ENCODE data around the gene C16orf74. TPM values are rescaled to one million over a fixed set of nuclear protein-coding genes. Genes with fewer than 3 reads are reported as not detected.

C16orf74 gene
- total RNA-seq, 1 experiment from 2014 or later: 1.8 TPM

DNA sequence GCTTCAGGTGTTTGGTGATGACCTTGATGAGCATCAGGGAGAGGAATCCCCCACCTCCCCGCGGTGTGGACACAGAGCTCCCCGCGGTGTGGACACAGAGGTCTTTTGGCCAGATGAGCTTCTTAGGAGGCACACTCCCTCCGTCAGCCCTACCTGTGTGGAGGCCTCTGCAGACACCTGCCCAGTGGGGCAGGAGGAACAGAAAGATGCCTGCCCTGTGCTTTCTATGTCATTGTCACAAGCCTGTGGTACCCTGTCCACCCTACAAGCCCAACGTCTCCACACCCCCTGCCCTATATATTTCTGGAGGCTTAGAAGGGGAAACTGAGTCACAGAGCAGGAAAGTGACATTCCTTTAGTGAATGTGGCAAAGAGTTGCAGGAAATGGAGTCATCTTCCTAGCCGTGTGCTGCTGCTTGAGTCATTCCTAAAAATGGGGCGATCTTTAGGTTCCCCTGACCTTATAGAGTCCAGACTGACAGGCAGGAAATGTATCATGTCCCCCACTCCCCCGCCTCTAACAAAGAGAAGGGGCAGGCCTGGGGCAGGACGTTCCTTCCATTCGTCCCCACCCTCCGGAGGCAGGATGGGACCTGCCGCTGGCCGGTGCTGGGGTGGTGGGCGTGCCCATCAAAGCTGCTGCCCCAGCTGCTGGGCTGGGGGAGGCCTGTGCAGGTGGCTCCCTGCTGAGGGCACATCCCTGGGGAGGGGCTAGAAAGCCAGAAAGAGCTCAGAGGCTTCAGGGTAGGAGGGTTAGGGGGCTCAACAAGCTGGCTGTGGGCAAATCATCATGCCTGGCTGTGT, 1.0 kb upstream of the C16orf74 start:
- no peak for DNase-seq (ENCODE audit: extremely low read depth, low read depth)

DNA sequence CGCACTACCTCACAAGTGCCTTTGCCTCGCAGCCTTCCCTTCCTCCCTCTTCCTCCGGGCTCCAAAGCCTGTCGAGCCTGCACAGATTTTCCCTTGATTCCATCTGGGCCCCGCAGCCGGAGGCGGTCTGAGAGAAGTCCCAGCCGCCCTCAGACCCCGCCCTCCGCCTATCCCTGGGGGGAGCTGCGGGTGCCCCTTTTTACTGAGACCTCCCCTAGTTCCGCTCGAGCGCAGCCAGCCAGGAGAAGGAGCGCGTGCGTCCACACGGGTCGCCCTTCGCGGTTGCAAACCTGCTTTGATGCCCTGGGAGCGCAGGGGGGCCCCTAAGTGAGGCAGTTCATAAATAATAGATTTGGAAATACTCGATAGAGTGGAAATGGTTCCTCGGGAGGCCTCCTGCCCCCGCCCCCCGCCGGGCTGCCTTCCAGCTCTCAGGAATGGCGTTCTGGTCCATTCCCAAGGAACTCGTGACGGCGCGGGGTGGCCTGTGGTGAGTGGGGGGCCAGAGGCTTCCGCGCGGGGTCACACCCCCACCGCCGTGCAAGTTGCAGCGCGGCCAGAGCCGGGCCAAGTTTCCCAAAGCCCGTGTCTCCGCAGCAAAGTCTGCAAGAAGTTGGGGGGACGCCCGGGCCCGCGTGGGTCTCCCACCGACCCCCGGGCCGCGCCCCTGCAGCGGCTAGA, 610 bp downstream of the C16orf74 start:
- no peak for DNase-seq (ENCODE audit: extremely low read depth, low read depth)

DNA sequence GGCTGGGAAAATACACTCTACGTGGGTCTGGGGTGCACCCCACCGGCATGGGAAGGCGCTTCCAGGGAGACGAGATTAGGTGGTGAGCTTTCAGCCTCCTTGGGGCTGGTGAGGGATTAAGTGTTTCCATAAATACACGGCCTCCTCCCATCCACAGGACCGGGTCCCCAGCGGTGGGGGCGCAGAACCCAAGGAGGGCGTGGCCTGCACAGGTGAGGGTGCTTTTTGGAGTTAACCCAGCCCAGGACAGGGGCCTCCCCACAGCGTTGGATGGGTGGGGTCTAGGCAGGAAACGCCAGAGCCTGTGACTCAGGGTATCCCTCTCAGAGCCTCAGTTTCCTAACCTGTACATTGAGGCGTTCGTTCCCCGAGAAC, 1.1 kb downstream of the C16orf74 start:
- DNase-seq (ENCODE audit: extremely low read depth, low read depth): no peak

DNA sequence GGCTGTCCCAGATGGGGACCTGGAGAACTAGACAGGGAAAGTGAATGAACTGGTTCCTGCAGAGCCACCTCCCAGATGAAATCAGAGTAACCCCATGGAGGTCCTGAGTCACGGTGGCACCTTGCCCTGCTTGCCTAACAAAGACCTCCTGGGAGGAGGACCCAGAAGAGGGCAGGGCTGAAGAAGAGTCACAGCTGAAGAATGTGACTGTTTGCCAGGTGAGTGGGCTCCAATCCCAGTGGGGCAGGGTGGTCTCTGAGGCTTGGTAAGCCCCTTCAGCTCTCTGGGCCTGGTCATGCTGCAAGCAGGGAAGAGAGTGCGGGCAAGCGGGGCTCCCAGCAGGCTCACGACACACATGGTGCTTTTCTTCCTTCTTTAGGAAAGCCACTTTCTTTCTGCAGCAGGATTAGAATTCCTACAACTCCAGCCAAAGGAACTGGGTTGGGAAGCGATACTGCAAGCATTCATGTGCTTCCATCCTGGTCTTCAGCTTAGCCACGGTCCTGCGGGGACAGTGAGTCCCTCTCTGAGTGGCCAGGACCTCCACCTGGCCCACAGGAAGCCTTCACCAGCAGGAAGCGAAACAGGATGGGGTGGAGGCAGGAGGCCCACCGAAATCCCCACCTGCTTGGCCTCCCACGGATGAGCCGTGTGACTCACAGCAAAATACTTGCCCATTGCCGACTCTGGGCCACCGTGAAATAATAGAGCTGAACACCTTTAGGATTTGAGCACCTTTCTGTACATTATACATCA, 4.3 kb downstream of the C16orf74 start:
- DNase-seq (ENCODE audit: extremely low read depth, low read depth): no peak

DNA sequence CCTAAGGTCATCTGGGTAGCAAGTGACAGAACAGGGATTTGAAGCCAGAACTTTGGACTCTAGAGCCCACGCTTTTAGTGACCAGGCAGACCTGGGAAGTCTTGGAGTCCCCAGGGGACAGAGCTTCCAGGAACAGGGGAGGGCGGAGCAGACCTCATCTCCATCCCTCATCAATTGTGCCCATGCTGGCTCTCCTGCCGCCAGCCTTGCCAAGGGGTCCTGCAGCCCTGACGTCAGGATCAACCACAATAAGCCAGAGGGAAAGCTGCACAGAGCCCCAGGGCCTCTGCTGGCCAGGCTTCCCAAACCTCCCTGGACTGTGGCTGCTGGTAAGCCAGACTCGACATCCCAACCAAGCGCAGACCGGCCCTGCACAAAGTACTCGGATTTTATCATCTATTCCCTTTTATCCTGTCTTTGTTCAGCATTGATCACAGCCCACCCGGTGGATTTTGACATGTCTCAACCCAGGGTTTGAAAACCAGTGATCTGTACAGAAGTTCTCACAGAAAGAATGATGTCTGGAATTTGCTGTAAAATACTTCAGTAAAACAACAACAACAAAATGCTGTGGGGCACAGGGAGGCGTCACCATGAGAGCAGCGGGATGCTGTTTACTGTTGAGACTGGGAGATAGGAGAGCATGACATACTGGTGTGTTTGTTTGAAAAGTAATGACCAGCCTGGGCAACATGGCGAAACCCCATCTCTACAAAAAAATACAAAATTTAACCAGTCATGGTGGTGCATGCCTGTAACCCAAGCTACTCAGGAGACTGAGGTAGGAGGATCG, 11.8 kb downstream of the C16orf74 start:
- DNase-seq (ENCODE audit: extremely low read depth, low read depth): no peak

DNA sequence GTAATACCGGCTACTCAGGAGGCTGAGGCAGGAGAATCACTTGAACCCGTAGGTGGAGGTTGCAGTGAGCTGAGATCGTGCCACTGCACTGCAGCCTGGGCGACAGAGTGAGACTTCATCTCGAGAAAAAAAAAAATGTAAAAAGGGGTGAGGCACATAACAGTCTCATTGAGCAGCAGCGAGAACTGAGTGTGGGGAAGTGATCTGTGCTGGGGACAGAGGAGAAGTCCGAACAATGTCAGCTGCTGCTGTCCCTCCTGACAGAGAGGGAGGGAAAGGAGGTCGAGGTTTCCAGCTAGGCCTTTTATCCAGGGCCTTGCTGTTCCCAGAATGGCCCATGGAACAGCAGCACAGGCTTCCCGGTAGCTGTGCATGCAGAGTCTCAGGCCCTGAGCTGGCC, 14.0 kb downstream of the C16orf74 start:
- no peak for DNase-seq (ENCODE audit: extremely low read depth, low read depth)

DNA sequence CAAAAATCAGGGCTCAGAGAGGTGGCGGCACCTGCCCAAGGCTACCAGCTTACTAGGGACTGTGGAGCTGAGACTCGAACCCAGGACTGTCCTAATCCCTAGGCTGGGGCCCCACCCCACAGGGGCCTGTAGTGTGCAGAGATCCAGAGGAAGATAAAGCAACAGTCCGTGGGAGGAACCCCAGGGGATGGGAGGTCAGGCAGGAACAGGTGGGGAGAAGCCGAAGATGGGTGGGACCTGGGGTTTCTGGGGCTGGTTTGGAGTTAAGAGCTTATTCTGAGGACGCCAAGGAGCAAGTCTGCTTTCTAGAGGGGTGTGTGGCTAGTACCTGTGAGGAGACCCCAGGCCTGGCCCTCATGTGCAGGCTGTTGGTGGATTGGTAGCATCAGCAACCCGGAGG, 14.9 kb downstream of the C16orf74 start:
- no peak for DNase-seq (ENCODE audit: extremely low read depth, low read depth)

DNA sequence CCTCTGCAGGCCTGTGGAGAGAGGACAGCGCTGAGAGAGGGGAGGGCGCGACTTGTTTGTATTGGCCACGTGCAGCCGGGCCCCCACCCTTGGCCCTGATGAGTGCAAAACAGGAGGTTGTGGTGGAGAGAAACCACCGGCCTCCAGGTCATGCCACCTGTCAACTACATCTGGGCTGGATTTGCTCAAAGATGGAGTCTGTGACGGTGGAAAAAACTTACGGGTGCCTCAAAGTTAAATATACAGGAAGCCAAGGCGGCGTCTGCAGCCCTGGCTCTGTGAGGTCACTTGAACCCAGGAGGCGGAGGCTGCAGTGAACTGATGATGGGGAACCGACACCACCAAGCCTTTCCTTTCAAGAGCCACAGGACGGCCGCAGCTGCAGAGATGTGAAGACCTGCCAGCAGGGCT, 15.7 kb downstream of the C16orf74 start:
- no peak for DNase-seq (ENCODE audit: extremely low read depth, low read depth)

DNA sequence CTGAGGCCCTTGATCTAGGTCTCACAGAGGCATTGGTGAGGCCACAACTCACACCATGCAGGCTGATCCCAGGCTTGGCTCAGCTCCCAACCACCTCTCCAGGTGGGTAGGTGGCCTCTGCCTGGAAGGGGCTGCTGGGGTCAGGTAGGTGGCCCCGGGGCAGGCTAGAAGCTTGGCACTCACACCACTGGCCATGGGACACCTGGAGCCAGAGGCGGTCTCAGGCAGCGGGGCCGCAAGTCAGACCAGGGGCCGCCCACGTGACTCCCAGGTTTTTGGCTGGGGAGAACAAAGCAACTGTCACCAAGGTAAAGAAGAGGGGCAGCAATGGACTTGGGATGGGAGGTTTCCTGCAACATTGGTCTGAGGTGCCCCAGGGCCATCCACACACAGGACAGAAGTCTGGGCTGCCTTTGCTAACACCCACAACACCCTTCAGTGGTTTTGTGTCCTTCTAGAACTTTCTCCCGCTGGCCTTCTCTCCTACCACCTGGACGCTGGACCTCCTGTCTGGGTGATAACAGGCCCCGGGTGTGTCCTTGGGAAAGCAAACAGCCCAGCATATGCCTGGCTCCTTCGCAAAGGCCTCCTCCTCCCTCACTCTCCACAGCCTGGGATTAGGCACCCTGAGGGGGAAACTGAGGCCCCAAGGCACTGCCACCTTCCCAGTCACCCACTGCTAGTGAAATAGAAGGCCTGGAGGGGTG, 16.4 kb downstream of the C16orf74 start:
- no peak for DNase-seq (ENCODE audit: extremely low read depth, low read depth)

DNA sequence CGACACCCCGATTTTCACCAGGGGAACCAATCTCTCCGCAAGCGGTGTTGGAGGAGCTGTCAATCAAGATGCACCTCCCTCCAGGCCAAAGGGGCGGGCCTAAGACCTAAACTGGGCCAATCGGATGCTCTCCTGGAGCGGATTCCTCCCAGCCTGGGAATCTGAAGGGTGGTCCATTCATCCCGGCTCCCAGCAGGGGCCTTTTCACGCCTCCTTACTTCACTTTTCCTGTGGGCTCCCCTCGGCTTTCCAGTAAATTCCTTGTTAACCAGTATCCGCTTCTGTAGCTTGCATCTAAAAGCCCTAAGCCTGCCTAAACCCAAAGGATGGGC, 17.1 kb downstream of the C16orf74 start:
- DNase-seq (ENCODE audit: extremely low read depth, low read depth): no peak

DNA sequence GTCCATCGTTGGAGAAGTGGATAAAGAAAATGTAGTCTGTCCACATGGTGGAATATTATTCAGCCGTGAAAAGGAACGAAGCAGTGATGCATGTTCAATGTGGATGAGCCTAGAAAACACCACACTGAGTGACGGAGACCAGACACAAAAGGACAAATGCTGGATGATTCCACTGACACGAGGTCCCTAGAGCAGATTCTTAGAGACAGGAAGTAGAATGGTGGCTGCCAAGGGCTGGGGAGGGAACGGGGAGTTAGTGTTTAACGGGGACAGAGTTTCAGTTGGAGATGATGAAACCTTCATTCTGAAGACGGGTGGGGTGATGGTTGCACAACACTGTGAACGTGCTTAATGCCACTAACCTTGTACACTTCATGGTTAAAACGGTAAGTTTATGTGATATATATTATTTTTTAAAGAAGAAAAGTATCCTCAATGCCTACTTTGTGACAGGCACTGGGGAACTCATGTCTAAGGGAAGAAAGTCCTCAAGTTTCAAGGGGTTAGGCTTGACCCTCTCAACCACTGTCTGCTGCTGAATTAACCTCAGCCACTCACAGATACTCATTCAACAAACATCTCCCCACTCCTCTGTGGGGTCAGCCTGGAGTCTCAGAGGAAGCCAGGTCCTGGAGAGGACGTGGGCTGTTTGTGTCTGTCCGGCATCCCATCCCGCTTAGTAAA, 17.6 kb downstream of the C16orf74 start:
- no peak for DNase-seq (ENCODE audit: extremely low read depth, low read depth)

DNA sequence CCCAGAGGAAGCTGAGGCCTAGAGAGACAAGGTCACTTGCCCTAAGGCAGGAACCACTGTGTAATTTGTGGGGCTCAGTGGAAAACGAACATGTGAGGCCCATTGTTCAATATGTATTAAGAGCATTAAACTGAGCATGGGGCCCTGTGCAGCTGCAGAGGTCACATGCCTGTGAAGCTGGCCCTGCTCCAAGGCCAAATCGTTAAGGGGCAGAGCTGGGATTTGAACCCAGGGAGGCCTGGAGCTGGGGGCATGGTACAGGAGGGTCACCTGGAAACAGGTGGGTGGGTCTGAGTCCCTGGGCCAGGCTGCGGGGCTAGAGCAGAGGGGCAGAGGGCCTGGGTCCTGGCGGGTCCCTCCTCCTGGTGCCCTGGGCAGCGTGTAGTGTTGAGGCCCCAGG, 19.7 kb downstream of the C16orf74 start:
- no peak for DNase-seq (ENCODE audit: extremely low read depth, low read depth)

DNA sequence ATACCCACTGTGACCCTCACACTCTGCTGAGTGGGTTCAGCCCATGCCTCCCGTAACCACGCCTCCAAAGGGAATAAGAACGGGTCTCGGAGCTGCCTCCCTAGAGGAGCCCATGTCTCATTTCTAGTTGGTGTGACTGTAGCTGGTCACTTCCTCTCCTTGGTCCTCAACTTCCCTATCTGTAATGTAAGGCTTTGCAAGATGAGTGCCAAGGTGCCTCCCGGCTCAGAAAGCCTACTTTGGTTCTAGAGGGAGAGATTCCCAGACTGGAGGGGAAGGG, 20.8 kb downstream of the C16orf74 start:
- no peak for DNase-seq (ENCODE audit: extremely low read depth, low read depth)

DNA sequence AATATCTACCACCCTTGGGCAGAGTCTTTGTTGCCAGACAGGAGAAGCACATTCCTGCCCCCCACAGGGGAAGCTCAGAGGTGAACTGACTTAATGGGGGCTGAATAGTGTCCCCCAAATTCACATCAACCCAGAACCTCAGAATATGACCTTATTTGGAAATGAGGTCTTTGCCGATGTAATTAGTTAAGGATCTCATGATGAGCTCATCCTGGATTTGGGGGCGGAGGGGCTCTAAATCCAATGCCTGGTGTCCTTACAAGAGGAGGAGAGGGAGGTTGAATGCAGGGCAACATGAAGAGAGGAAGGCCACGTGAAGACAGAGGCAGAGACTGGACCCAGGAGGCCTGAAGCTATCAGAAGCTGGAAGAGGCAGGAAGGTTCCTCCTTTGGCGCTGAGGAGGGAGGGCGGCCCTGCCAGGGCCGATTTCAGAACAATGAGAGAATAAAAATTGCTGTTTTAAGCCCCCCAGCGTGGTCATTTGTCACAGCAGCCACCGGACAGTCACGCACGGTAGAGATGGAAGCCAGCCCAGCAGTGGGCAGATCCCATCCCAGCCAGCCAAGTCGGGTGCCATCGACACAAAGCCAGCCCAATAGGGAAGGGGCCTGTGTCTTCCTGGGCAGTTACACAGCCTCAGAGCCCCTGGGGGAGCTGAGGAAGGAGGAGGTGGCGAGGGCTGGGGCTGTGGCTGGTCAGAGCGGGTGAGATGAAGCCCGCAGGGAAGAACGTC, 21.3 kb downstream of the C16orf74 start:
- DNase-seq (ENCODE audit: extremely low read depth, low read depth): no peak

DNA sequence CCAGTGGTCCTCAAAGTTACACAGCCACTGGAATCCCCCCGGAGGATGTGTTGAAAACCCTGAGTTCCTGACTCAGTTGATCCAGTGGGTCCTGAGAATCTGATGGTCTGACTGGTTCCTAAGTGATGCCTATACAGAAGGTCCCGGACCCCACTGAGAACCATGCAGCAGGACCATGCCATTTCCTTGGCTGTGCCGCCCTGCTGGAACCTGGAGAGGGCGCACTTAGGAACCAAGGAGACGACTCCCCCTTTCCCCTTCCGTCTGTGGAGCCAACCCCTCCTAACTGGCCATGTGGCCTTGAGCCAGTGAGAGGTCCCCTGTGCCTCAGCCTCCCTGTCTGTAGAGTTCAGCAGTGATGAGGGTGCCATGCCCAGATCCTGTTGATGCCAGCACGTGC, 22.0 kb downstream of the C16orf74 start:
- no peak for DNase-seq (ENCODE audit: extremely low read depth, low read depth)

DNA sequence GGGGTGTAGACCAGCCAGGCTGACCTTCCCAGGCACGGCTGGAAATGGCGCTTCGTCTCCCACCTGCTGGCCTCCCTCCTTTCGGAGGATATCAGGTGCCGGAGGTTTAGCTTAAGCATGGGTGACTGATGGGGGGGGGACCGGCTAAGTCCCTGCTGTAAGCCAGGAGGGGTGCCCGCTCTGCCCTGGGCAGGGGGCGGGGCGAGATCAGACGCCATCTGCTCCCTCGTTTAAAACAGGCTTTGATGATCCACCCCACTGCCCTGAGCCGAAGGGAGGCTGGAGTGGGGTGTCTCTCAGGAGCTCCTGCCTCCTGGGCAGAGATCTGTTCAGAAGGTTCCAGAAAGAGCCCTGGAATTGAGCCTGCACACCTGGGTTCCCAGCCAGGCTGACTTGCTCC, 26.0 kb downstream of the C16orf74 start:
- no peak for DNase-seq (ENCODE audit: extremely low read depth, low read depth)

DNA sequence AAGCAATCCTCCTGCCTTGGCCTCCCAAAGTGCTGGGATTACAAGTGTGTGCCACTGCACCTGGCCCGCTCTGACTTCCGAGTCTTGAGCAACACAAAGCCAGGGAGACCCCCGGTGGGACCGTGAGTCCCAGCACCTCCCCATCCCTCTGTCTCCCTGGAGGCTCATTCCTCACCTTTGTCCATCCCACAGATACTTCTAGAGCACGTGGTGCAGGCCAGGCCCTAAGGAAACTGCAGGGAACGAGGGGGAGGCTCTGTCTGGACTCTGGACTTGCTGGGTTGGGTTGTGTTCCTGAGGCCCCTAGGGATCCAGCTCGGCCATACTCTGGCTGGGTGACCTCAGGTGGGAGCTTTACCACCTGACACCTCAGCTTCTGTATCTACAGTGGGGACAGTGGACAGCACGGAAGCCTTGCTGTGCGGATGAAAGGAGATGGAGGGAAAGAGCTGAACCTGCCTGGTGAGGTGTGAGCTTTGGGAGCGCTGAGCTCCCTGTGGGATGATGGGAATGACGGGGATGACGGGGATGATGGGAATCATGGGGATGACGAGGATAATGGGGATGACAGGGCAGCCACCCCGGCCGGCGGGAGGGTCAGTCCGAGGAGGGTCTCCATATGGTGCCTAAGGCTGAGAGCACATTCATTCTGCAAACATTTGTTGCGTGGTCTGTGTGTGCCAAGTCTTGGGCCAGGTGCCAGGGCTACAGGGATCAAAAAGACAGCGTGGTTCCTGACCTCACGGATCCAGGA, 26.6 kb downstream of the C16orf74 start:
- no peak for DNase-seq (ENCODE audit: extremely low read depth, low read depth)

DNA sequence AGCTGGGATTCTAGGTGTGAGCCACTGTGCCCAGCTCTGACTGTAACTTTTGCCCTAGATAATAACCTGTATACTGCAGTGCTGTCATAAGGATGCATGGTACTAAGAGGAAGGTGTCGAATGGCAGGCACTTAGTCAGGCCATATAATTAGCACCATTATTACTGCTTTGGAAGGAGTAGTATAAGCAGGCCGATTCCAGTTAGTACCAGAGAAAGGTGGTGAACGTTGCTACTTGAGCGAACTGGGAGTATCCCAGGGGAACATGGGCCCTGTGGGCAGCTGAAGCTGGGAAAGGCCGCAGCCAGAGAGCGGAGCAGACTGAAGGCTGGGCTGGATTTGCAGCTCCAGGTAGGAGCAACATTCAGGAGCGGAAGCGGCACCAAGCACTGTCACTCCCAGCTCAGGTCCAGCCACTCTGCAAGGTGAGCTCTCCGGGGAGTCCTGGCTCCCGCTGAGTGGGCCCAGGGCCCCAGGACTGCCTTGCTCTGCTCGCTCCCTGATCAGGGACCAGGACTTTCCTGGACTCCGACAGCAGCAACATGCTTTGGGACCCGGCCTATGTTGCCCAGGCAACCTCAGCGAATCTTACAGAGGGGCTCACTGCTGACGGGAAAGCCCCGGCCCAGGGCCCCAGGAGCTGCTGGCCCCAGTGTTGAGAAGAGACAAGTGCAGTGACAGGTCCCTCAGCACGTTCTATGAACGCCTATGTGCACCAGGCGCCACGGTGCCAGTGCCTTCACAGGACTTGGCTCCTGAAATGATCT, 28.6 kb downstream of the C16orf74 start:
- no peak for DNase-seq (ENCODE audit: extremely low read depth, low read depth)
